Measurements from ENCODE around the gene LIG4. TPM values are rescaled to one million over a fixed set of nuclear protein-coding genes. Genes with fewer than 3 reads are reported as not detected.

LIG4 gene
- total RNA-seq, 3 donors from 2014 or later: 10.1 to 11.1 (median 10.1) TPM

GRCh38 chr13:108178078-108178477 is 37.3 kb downstream of the LIG4 start:
- no peaks in the 10 kb centered on the region for H3K36me3 ChIP-seq
- H3K4me3 ChIP-seq: no peak overlapping the region
- TF ChIP-seq POLR2A (IDR thresholded peaks at IDR 0.05): no peak
- no peak for TF ChIP-seq POLR2AphosphoS5 (IDR thresholded peaks at IDR 0.05)
- TF ChIP-seq CTCF (IDR thresholded peaks at IDR 0.05): no peak
- H3K9me3 ChIP-seq: peaks cover 8 to 13% of the 10 kb centered on the region in 2 donors
- H3K27me3 ChIP-seq: no peaks in the 10 kb centered on the region
- intact Hi-C loops (cut with DNase I; ENCODE audit: low total_unique reads): no loop called here
- H3K27ac ChIP-seq: no peak overlapping the region
- H3K4me1 ChIP-seq: no peaks in the 10 kb centered on the region
- DNase-seq (ENCODE audit: low spot score in 2 of 2): no peak

GRCh38 chr13:108176685-108177274 is 38.6 kb downstream of the LIG4 start:
- TF ChIP-seq POLR2AphosphoS5 (IDR thresholded peaks at IDR 0.05): no peak
- no peak for TF ChIP-seq POLR2A (IDR thresholded peaks at IDR 0.05)
- TF ChIP-seq CTCF (IDR thresholded peaks at IDR 0.05): no peak
- no peak overlapping the region for H3K4me3 ChIP-seq
- no peaks in the 10 kb centered on the region for H3K4me1 ChIP-seq
- H3K9me3 ChIP-seq: peaks cover 11 to 13% of the 10 kb centered on the region in 2 donors
- no peaks in the 10 kb centered on the region for H3K36me3 ChIP-seq
- DNase-seq (ENCODE audit: low spot score in 2 of 2): no peak
- intact Hi-C loops (cut with DNase I; ENCODE audit: low total_unique reads): no loop called here
- H3K27me3 ChIP-seq: no peaks in the 10 kb centered on the region
- no peak overlapping the region for H3K27ac ChIP-seq

GRCh38 chr13:108168929-108169328 is 46.4 kb downstream of the LIG4 start:
- TF ChIP-seq POLR2AphosphoS5 (IDR thresholded peaks at IDR 0.05): no peak
- no peak for TF ChIP-seq CTCF (IDR thresholded peaks at IDR 0.05)
- no peak for TF ChIP-seq POLR2A (IDR thresholded peaks at IDR 0.05)
- intact Hi-C loops (cut with DNase I; ENCODE audit: low total_unique reads): no loop called here

GRCh38 chr13:108166078-108166477 is 49.3 kb downstream of the LIG4 start:
- Histone ChIP-seq H3K27me3 (no peaks in the 10 kb centered on the region), H3K36me3 (no peaks in the 10 kb centered on the region), H3K9me3 (peaks cover 0 to 11% of the 10 kb centered on the region in 2 donors), H3K4me3 (no peak overlapping the region), H3K27ac (no peak overlapping the region), H3K4me1 (no peaks in the 10 kb centered on the region)
- intact Hi-C loops (cut with DNase I; ENCODE audit: low total_unique reads): no loop called here
- no peak for DNase-seq (ENCODE audit: low spot score in 2 of 2)
- no peak for TF ChIP-seq POLR2AphosphoS5 (IDR thresholded peaks at IDR 0.05)
- no peak for TF ChIP-seq POLR2A (IDR thresholded peaks at IDR 0.05)
- no peak for TF ChIP-seq CTCF (IDR thresholded peaks at IDR 0.05)

More at GRCh38 chr13:108168929-108169328, 46.4 kb downstream of the LIG4 start:
- Histone ChIP-seq H3K4me3 (no peak overlapping the region), H3K4me1 (no peaks in the 10 kb centered on the region), H3K27me3 (no peaks in the 10 kb centered on the region), H3K9me3 (peaks cover 11 to 15% of the 10 kb centered on the region in 2 donors), H3K27ac (no peak overlapping the region), H3K36me3 (no peaks in the 10 kb centered on the region)
- DNase-seq (ENCODE audit: low spot score in 2 of 2): no peak

- Histone ChIP-seq H3K4me1 (no peaks in the 10 kb centered on the region), H3K27ac (no peak overlapping the region), H3K27me3 (no peaks in the 10 kb centered on the region), H3K36me3 (no peaks in the 10 kb centered on the region), H3K9me3 (no peaks in the 10 kb centered on the region), H3K4me3 (no peak overlapping the region)
- no peak for TF ChIP-seq POLR2A (IDR thresholded peaks at IDR 0.05)
- TF ChIP-seq POLR2AphosphoS5 (IDR thresholded peaks at IDR 0.05): no peak
- TF ChIP-seq CTCF (IDR thresholded peaks at IDR 0.05): no peak
- intact Hi-C loops (cut with DNase I; ENCODE audit: low total_unique reads): no loop called here
- DNase-seq (ENCODE audit: low spot score in 2 of 2): no peak
These were observed 56.6 kb downstream of the LIG4 start for GRCh38 chr13:108158746-108159145.

Other genes with a start within 250 kb of the LIG4 start
- 10 to 100 TPM in 2 of 3 donors, 1 to 10 TPM in 1; 9.9 to 20.5 (median 14.4) TPM for gene ABHD13, start 2.9 kb upstream of the LIG4 start, total RNA-seq
- 1 to 10 TPM; 3.2 to 4.5 (median 3.9) TPM for gene TNFSF13B, start 54.2 kb upstream of the LIG4 start, total RNA-seq

Measured in breast epithelium (tissue), 4 donors.